ENCODE data around the gene P2RY2.
A peak's percentile ranks its signal among the peaks of the same experiment; 100 is the strongest.
"Not testable (repeated sequence)": the region's sequence is repeated elsewhere in the genome, so short reads cannot be mapped to it uniquely, and the experiment has no call there.

Gene P2RY2

DNA sequence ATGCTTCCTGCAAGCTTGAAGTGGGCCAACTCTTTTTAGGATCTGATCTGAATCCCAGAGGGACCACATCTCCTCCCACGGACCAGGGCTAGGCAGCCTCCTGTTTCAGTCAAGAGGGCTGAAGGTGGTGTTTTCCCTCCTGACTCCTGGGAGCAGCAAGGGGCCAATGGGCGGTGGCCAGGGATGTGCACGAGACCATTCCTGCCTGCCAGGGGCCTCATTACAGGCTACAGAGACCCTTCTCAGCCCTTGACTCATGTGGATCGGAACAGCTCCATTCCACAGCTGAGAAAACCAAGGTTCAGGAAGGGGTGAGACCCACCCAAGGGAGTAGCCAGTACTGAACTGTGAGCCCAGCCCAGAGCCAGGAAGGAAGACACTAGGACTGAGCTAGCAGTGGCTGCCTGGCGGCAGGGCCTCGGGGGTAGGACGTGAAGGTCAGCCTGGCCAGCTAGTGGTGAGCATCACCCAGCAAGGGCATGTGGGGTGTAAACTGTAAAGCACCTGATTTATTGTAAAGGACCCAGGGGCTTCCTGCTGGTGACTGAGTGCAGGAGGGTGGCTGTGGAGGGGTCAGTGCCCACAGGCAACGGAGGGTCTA is 50.7 kb downstream of the P2RY2 start:
- DNase-seq: no peak

GRCh38 chr11:73269459-73270015 is 51.5 kb downstream of the P2RY2 start:
- no peak for DNase-seq

- peak; percentile 62 to 73 for DNase-seq
Measured at GRCh38 chr11:73270016-73270854, 52.2 kb downstream of the P2RY2 start.

GRCh38 chr11:73270855-73271477 is 52.9 kb downstream of the P2RY2 start:
- no peak for DNase-seq

DNA sequence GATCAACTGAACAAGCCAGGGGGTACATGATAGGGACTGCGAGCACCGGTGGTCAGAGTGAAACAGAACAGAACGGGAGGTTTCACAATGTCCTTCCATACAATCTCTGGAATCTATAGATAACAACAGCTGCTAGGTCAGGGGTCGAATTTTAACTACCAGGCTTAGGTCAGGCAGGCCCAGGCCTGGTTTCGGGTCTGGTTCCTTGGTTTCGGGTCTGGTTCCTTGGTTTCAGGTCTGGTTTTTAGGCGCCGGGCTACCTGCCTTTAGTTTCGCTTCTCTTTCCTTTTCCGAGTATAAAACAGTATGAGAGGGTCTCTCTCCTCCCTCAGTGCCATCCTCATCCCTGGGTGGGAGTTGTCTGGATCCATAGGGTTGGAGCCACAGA is 53.4 kb downstream of the P2RY2 start:
- not testable (repeated sequence) for DNase-seq

DNA sequence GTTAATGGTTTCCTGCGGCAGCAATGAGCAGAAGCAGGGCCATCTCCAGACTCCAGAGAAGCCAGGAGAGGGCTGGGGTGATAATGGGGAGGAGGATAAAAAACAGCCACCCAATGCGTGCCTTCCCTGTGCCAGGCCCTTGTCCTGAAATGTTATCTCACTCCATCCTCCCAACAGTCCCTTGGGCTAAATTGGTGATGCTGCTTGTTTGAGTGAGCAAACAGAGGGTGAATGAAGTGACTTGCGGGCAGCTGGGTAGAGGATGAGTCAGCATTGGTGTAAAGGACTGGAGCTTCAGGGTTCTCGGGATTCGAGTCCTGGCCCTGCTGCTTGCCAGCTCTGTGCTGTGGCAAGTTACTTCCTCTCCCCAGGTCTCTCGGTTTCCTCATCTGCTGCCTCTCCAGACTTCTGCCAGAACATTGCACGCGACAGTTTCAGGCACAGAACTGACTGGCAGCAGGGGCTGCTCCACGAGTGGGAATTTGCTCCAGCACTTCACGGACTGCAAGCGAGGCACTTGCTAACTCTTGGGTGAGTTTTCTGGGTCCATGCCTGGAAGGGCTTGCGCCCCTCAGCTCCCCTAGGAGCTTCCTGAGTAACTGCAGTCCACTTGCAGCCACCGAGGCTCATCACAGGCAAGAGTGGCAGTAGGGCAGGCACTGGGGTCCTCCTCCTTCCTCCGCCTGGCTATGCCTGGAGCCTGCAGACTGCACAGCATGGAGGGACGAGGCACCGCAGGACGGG is 54.0 kb downstream of the P2RY2 start, which contains the start of gene P2RY6:
Gene P2RY6, plus strand, starts transcription at position 403 of the 744 bp plus-strand sequence. CDS start 24,181 bp downstream, outside the sequence.
- peak; percentile 66 to 71 for DNase-seq

GRCh38 chr11:73272680-73273038 is 54.6 kb downstream of the P2RY2 start:
- no peak for DNase-seq

GRCh38 chr11:73273222-73273895 is 55.3 kb downstream of the P2RY2 start:
- no peak for DNase-seq

GRCh38 chr11:73274191-73274590 is 56.1 kb downstream of the P2RY2 start:
- not testable (repeated sequence) for DNase-seq

GRCh38 chr11:73274722-73275380 is 56.8 kb downstream of the P2RY2 start:
- DNase-seq: peak in 1 of 2 donors; percentile 42

GRCh38 chr11:73275381-73275750 is 57.3 kb downstream of the P2RY2 start:
- DNase-seq: no peak

DNA sequence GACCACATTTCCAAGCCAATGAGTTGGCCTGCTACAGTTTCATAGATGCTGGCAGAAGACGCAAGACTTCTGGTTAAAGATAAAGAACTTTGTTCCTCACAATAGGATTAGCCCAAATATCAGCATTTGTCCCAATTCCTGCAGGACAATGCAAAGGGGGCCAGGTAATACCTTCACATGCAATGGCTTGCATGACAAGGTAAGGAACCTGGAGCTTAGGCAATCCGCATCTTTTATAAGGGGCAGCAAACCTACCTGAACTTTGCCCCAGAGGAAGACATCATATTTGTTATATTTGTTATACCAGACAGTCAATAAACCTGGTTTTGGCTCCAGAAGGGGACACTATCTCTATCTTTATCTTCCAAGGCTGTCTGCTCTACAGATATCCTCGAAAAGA is 59.4 kb downstream of the P2RY2 start:
- no peak for DNase-seq

DNA sequence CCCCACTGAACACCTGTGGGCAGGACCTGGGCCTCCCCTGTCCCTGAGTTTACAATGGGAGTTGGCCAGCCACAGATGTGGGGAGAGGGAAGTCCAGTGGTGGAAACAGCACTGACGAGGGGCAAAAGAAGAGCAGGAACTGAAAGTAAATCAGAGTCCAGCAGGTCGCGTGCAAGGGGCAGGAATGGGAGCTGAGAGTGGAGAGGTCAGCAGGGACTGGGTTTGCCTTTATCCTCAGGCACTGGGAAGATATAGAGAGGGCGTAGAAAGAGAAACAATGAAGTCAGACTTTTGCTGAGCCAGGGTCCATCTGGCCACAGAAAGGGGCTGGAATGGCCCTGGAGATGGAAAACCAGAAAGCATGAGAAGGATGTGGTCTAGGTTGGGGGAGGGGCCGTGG is 62.5 kb downstream of the P2RY2 start:
- peak in 1 of 2 donors; percentile 32 for DNase-seq

DNA sequence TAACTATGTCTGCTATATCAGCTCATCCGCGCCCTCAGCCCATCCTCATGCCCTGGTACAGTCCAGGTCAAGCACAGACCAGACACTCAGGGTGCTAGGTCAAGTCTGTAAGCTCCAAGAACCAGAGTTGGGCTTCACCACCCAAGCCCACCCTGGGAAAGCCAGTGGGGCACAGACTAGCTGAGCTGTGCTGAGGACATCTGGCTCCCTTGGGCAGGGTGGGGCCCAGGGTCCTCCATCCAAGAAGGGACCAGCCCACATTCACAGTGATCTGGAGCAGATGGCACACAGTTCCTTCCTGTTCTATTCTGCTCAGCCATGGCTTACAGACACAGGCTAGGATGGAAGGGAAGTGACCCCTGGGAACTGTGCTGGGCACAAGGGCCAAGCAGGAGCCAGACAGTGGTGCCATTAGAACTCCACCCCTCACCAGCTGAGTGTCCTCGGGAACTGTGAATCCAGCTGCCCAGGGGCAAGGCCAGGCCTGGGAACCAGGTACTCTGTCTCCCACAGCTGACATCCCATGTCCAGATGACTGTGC is 63.2 kb downstream of the P2RY2 start:
- no peak for DNase-seq

DNA sequence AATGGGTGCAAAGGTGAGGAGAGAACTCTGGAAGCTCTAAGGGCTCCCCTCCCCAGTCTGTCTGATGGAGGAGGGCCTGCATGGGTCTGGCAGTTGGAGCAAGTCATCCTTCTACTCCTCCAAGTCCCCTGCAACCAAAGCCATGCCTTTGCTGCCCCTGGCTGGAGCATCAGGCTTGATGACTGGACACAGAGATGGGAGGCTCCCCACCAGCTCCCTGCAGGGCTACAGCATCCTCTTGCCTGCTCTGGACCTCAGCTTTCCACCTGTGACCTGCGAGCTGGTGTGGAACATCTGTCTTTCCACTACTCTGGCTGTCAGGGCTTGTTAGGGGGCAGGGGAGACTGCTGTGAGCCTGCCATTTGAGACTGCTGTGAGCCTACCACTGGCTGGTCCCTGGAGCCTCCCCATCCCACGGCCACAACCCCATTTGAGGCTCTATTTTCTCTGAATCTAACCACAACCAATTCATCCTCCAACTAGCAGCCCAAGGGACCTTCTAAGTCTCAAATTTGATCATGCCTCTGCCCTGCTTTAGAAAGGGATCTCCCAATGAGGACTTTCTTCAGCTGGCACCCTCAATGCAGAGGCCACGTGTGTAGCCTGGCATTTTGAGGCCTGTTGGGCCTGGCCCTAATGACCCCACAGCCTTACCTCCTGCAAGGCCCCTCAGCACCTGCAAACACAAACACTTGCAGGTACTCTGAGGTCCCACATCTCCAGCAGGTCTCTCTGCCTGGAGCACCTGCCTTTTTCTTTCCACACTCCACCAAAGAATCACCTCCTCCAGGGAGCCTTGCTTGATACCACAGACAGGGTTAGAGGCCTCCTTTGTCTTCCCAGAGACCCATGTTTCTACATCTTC is 63.9 kb downstream of the P2RY2 start:
- no peak for DNase-seq

- DNase-seq: peak; percentile 59 to 68
Measured at GRCh38 chr11:73283276-73284000, 65.4 kb downstream of the P2RY2 start.

- no peak for DNase-seq
Measured at GRCh38 chr11:73284106-73284505, 66.0 kb downstream of the P2RY2 start.

DNA sequence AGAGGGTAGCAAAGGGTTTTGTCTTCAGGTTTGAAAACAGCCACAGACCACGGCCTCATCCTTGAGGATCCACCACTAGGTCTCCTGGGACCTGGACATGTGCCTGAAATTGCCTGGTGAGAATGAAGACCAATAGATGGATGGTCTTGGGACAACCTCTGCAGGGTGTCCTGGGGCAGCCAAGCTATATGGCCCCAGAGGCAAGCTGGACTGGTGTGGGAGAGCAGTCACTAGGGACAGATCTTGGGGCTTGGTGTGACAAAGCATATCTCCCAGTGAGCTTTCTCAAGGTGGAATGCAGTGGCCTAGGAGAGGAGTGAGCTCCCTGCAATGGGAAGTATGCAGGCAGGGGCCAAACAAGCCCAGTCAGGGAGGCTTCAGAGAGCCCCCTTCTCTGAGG is 67.6 kb downstream of the P2RY2 start:
- no peak for DNase-seq
